Thyroid gland (tissue), 4 donors: ENCODE results near the gene KAZN. TPM values are rescaled to one million over a fixed set of nuclear protein-coding genes. Genes with fewer than 3 reads are reported as not detected.

ENCODE experiments used
- DNase-seq, 2 donors: peaks; one replicate each; pipeline ENCODE4 v3.0.0-alpha.2; 2019
- H3K27ac ChIP-seq, 3 donors: fragments of 200-600 bp; sonication (generic); 1 replicate in 2 of 3; 2 replicates in 1 of 3; pipeline ENCODE4 v1.5.1; 2016 to 2019; ENCODE audit warnings: mild to moderate bottlenecking in 1 of 3, moderate library complexity in 1 of 3
- H3K27me3 ChIP-seq: fragments of 200-600 bp; sonication (generic); one replicate; pipeline ENCODE4 v1.5.1; 2019
- H3K36me3 ChIP-seq, 2 donors: fragments of 200-600 bp; sonication (generic); one replicate each; pipeline ENCODE4 v1.5.1; 2016 to 2019
- H3K4me1 ChIP-seq, 2 donors: fragments of 200-600 bp; sonication (generic); one replicate each; pipeline ENCODE4 v1.5.1; 2017 to 2019
- H3K4me3 ChIP-seq, 3 donors: fragments of 200-600 bp; sonication (generic); replicated peaks in 1 of 3; 1 replicate in 2 of 3; 2 replicates in 1 of 3; pipeline ENCODE4 v1.5.1; 2016; ENCODE audit warnings: mild to moderate bottlenecking in 1 of 3
- H3K9me3 ChIP-seq: fragments of 200-600 bp; sonication (generic); one replicate; pipeline ENCODE4 v1.5.1; 2017
- POLR2A ChIP-seq, 2 donors: fragments of 450-650 bp; IDR thresholded peaks; one replicate each; pipeline ENCODE4 v1.6.1; 2017; ENCODE audit warnings: antibody characterized with exemption in 2 of 2, mild to moderate bottlenecking in 2 of 2, moderate library complexity in 1 of 2
- WGBS, 2 donors: methylation state at CpG; one replicate each; pipeline ENCODE4 v1.1.5; 2017; 5-methylcytosine and 5-hydroxymethylcytosine counted together
- intact Hi-C: fragments of 100-400 bp; cut with DNase I; formaldehyde crosslinking; loops from one replicate; pipeline ENCODE4 v1.15.1; 2023
- total RNA-seq, 4 donors: library from RNA; depleted of rRNA; stranded (reverse); fragments of >200 nt; gene quantifications; one replicate each; pipeline ENCODE4 v1.2.3, GENCODE V29; 2016
- TF ChIP-seq, protein P1 (sequence below), 6 experiments: fragments of 200-600 bp in 3 of 6; fragments of 450-650 bp in 3 of 6; sonication (generic) in 3 of 6; IDR thresholded peaks; one replicate each; pipeline ENCODE4 v1.5.1; 2016 to 2019; ENCODE audit warnings: antibody characterized with exemption in 6 of 6, mild to moderate bottlenecking in 2 of 6, inconsistent platforms in 1 of 6, moderate library complexity in 1 of 6

Gene KAZN
- total RNA-seq, 4 donors from 2014 or later, result 14.8 to 28.6 (median 18.2) TPM

DNA sequence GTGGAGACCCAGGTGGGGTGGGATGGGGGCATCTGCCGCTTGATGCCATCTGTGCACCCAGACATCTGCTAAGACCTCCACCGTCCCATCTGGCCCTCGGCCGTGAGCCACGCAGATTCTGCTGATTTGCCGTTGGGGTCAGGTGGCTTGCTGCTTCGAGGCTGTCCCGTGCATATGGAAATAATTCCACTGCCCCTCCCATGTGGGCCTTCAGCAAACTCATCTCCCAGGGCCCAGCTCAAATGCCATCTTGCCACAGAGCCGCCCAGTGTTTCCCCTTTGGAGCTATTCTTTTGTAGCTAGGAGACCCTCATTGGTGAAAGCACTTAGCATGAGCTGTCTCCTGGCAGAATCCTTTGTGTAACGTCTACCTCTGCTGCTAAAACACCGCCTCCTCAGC is 99.8 kb downstream of the KAZN start:
- no peak overlapping the region for H3K27ac ChIP-seq
- no peak for TF ChIP-seq POLR2A (IDR thresholded peaks at IDR 0.05)
- TF ChIP-seq, protein P1, sequence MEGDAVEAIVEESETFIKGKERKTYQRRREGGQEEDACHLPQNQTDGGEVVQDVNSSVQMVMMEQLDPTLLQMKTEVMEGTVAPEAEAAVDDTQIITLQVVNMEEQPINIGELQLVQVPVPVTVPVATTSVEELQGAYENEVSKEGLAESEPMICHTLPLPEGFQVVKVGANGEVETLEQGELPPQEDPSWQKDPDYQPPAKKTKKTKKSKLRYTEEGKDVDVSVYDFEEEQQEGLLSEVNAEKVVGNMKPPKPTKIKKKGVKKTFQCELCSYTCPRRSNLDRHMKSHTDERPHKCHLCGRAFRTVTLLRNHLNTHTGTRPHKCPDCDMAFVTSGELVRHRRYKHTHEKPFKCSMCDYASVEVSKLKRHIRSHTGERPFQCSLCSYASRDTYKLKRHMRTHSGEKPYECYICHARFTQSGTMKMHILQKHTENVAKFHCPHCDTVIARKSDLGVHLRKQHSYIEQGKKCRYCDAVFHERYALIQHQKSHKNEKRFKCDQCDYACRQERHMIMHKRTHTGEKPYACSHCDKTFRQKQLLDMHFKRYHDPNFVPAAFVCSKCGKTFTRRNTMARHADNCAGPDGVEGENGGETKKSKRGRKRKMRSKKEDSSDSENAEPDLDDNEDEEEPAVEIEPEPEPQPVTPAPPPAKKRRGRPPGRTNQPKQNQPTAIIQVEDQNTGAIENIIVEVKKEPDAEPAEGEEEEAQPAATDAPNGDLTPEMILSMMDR (IDR thresholded peaks at IDR 0.05), result no peak
- no peaks in the 10 kb centered on the region for H3K9me3 ChIP-seq
- no peak overlapping the region for H3K4me3 ChIP-seq
- WGBS, 2 donors, result 88 to 91% methylated on average over 11 of the region's 11 CpGs
- no peaks in the 10 kb centered on the region for H3K36me3 ChIP-seq
- intact Hi-C loops, result no loop called here
- H3K27me3 ChIP-seq, result no peaks in the 10 kb centered on the region
- DNase-seq, result no peak
- H3K4me1 ChIP-seq, result peaks cover 9 to 17% of the 10 kb centered on the region in 2 donors

DNA sequence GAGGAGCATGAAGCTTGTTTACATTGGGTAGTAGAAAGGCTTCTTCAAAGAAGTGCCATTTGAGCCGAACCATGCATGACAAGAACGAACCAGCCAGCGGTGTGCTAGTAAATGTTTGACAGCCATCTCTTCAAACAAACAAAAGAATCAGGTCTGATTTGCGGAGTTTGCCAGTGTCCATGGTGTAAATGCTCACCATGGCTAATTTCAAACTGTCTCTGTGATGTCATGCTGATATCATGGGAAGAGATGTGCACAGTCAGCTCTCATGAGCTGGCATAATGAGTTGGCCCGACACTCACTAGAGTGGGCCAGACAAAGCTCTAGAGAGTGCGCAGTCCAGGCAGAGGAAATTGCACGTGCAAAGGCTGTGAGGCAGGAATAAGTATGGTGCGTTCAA is 101.1 kb downstream of the KAZN start:
- no peaks in the 10 kb centered on the region for H3K9me3 ChIP-seq
- no peak overlapping the region for H3K27ac ChIP-seq
- no peak overlapping the region for H3K4me3 ChIP-seq
- H3K4me1 ChIP-seq, result peaks cover 9 to 17% of the 10 kb centered on the region in 2 donors
- no peaks in the 10 kb centered on the region for H3K27me3 ChIP-seq
- DNase-seq, result peak; percentile 60 to 61
- TF ChIP-seq, protein P1 (IDR thresholded peaks at IDR 0.05), result no peak
- no peak for TF ChIP-seq POLR2A (IDR thresholded peaks at IDR 0.05)
- no peaks in the 10 kb centered on the region for H3K36me3 ChIP-seq
- intact Hi-C loops, result no loop called here
- 38 to 58% methylated on average over 8 of the region's 8 CpGs for WGBS, 2 donors

DNA sequence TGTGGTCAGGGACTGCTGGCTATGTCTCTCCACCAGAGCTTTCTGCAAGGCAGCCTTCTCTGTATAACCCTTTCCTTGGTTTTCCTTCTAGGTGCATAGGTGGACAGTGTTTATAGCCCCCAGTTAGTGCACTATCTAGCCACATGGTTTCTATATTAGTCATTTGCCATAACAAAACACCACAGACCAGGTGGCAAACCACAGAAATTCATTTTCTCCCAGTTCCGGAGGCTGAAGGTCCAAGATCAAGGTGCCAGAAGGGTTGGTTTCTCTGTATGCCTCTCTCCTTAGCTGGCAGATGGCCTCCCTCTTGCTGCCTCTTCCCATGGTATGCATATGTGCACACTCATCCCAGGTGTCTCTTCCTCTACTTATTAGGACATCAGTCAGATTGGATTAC is 106.4 kb downstream of the KAZN start:
- Histone ChIP-seq H3K27ac (no peak overlapping the region), H3K4me3 (no peak overlapping the region), H3K4me1 (peaks cover 0 to 2% of the 10 kb centered on the region in 2 donors), H3K27me3 (no peaks in the 10 kb centered on the region), H3K9me3 (no peaks in the 10 kb centered on the region), H3K36me3 (no peaks in the 10 kb centered on the region)
- WGBS, 2 donors, result 91 to 95% methylated on average over 1 of the region's 1 CpG
- TF ChIP-seq, protein P1 (IDR thresholded peaks at IDR 0.05), result no peak
- TF ChIP-seq POLR2A (IDR thresholded peaks at IDR 0.05), result no peak
- DNase-seq, result no peak
- intact Hi-C loops, result no loop called here

DNA sequence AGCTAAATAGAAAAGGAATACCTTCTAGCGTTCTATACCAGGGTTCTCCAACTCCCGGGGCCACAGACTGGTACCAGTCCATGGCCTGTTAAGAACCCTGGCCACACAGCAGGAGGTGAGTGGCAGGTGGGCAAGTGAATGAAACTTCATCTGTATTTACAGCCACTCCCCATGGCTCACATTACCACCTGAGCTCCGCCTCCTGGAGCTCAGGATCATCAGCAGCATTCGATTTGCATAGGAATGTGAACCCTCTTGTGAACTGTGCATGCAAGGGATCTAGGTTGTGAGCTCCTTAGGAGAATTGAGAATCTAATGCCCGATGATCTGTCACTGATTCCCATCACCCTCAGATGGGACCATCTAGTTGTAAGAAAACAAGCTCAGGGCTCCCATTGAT is 107.3 kb downstream of the KAZN start:
- no peaks in the 10 kb centered on the region for H3K27me3 ChIP-seq

DNA sequence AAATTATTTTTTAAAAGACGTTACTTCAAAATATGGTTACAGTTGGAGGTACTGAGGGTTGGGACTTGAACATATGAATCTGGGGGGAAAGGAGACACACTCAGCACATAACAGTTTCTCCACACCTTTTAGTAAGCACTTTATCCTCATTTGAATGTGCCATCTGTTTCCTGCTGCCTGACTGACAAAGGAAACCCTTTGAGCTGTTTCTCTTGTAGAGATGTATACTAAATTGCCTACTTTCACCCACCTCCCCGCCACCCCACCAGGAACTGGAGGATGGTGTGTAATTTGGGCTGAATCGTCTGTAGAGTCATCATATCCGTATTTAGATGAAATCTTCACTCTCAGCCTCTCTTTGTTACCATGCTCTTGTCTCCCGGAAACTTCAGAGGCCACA is 108.1 kb downstream of the KAZN start:
- DNase-seq, result no peak

More for the DNA sequence above, 107.3 kb downstream of the KAZN start:
- no peaks in the 10 kb centered on the region for H3K9me3 ChIP-seq
- H3K36me3 ChIP-seq, result no peaks in the 10 kb centered on the region
- intact Hi-C loops, result no loop called here
- H3K4me3 ChIP-seq, result no peak overlapping the region
- WGBS, 2 donors, result 88 to 94% methylated on average over 5 of the region's 5 CpGs
- DNase-seq, result no peak
- H3K4me1 ChIP-seq, result no peaks in the 10 kb centered on the region
- TF ChIP-seq POLR2A (IDR thresholded peaks at IDR 0.05), result no peak
- TF ChIP-seq, protein P1 (IDR thresholded peaks at IDR 0.05), result no peak
- no peak overlapping the region for H3K27ac ChIP-seq

More for the DNA sequence above, 108.1 kb downstream of the KAZN start:
- Histone ChIP-seq H3K4me3 (no peak overlapping the region), H3K27ac (no peak overlapping the region), H3K4me1 (no peaks in the 10 kb centered on the region), H3K9me3 (no peaks in the 10 kb centered on the region), H3K27me3 (no peaks in the 10 kb centered on the region), H3K36me3 (no peaks in the 10 kb centered on the region)
- WGBS, 2 donors, result 70 to 88% methylated on average over 5 of the region's 5 CpGs
- intact Hi-C loops, result no loop called here
- TF ChIP-seq, protein P1 (IDR thresholded peaks at IDR 0.05), result no peak
- no peak for TF ChIP-seq POLR2A (IDR thresholded peaks at IDR 0.05)
